Measurements from ENCODE around the gene THAP3. TPM values are rescaled to one million over a fixed set of nuclear protein-coding genes. Genes with fewer than 3 reads are reported as not detected.

Gene THAP3
- 18.4 and 19.8 TPM in 2 replicates for total RNA-seq

GRCh38 chr1:6624710-6625583 lies at the start of gene THAP3:
THAP3 (plus strand) TSS chr1:6624868; CDS start chr1:6625219, 351 bp downstream.

GRCh38 chr1:6579374-6580118 lies 45.1 kb upstream of the THAP3 start, which contains the start of gene ZBTB48:
ZBTB48 (plus strand) TSS chr1:6579994; CDS start chr1:6580610, 616 bp downstream.

GRCh38 chr1:6602669-6603237 lies 21.9 kb upstream of the THAP3 start, which contains the start of gene KLHL21:
KLHL21 (minus strand) TSS chr1:6602869; CDS start chr1:6602817, 52 bp downstream.

GRCh38 chr1:6613361-6614018 lies 11.2 kb upstream of the THAP3 start, which contains the start of gene PHF13:
PHF13 (plus strand) TSS chr1:6613731; CDS start chr1:6614067, 336 bp downstream.

Other genes with a start within 250 kb of the THAP3 start
- gene ACOT7, start 231.1 kb upstream of the THAP3 start, total RNA-seq, result 33.2 and 42.4 TPM in 2 replicates
- gene HES2, start 204.9 kb upstream of the THAP3 start, total RNA-seq, result 5.3 and 18.1 TPM in 2 replicates
- 2.0 TPM in 1 of 2 replicates, not detected in the other for gene ESPN, start 200.1 kb upstream of the THAP3 start, total RNA-seq
- 10.0 and 27.4 TPM in 2 replicates for gene TNFRSF25, start 158.7 kb upstream of the THAP3 start, total RNA-seq
- 31.6 and 52.8 TPM in 2 replicates for gene PLEKHG5, start 133.2 kb upstream of the THAP3 start, total RNA-seq
- gene NOL9, start 70.4 kb upstream of the THAP3 start, total RNA-seq, result 12.8 and 26.2 TPM in 2 replicates
- gene TAS1R1, start 69.6 kb upstream of the THAP3 start, total RNA-seq, result not detected in 2 replicates
- 9.6 and 15.9 TPM in 2 replicates for gene ZBTB48, start 44.9 kb upstream of the THAP3 start, total RNA-seq
- gene KLHL21, start 22.0 kb upstream of the THAP3 start, total RNA-seq, result 16.2 and 23.7 TPM in 2 replicates
- gene PHF13, start 11.1 kb upstream of the THAP3 start, total RNA-seq, result 8.3 and 15.7 TPM in 2 replicates
- 30.8 and 73.3 TPM in 2 replicates for gene DNAJC11, start 76.9 kb downstream of the THAP3 start, total RNA-seq
- 38.0 and 51.7 TPM in 2 replicates for gene CAMTA1, start 160.6 kb downstream of the THAP3 start, total RNA-seq